ENCODE measurements around the gene ZBTB12.
"Not testable (repeated sequence)": the region's sequence is repeated elsewhere in the genome, so short reads cannot be mapped to it uniquely, and the experiment has no call there.

The ZBTB12 gene

GRCh38 chr6:31935021-31935420 lies 33.1 kb upstream of the ZBTB12 start:
- TF ChIP-seq CTCF (IDR thresholded peaks at IDR 0.05; ENCODE audit: low read depth, low read length, missing control alignments): no peak
- in situ Hi-C loops (cut with HindIII; ENCODE audit: low sequenced_read_pairs): no loop called here
- no peak overlapping the region for H3K4me3 ChIP-seq (ENCODE audit: low read depth, low read length)
- no peak for DNase-seq (ENCODE audit: low read depth)

- no peak for DNase-seq (ENCODE audit: low read depth)
- no peak for TF ChIP-seq CTCF (IDR thresholded peaks at IDR 0.05; ENCODE audit: low read depth, low read length, missing control alignments)
- no peak overlapping the region for H3K4me3 ChIP-seq (ENCODE audit: low read depth, low read length)
- in situ Hi-C loops (cut with HindIII; ENCODE audit: low sequenced_read_pairs): no loop called here
Observed at GRCh38 chr6:31933537-31933936, 31.7 kb upstream of the ZBTB12 start.

- DNase-seq (ENCODE audit: low read depth); in situ Hi-C loops (cut with HindIII; ENCODE audit: low sequenced_read_pairs); H3K4me3 ChIP-seq (ENCODE audit: low read depth, low read length): not testable (repeated sequence)
Observed at GRCh38 chr6:31932137-31932536, 30.3 kb upstream of the ZBTB12 start.

GRCh38 chr6:31930962-31931361 lies 29.1 kb upstream of the ZBTB12 start:
- no peak for DNase-seq (ENCODE audit: low read depth)
- no peak overlapping the region for H3K4me3 ChIP-seq (ENCODE audit: low read depth, low read length)
- in situ Hi-C loops (cut with HindIII; ENCODE audit: low sequenced_read_pairs): no loop called here
- no peak for TF ChIP-seq CTCF (IDR thresholded peaks at IDR 0.05; ENCODE audit: low read depth, low read length, missing control alignments)

GRCh38 chr6:31928672-31928939 lies 26.7 kb upstream of the ZBTB12 start:
- no peak for DNase-seq (ENCODE audit: low read depth)
- H3K4me3 ChIP-seq (ENCODE audit: low read depth, low read length): no peak overlapping the region
- in situ Hi-C loops (cut with HindIII; ENCODE audit: low sequenced_read_pairs): no loop called here

GRCh38 chr6:31927863-31928671 lies 26.2 kb upstream of the ZBTB12 start:
- in situ Hi-C loops (cut with HindIII; ENCODE audit: low sequenced_read_pairs): no loop called here
- no peak overlapping the region for H3K4me3 ChIP-seq (ENCODE audit: low read depth, low read length)
- no peak for TF ChIP-seq CTCF (IDR thresholded peaks at IDR 0.05; ENCODE audit: low read depth, low read length, missing control alignments)

More at GRCh38 chr6:31928672-31928939, 26.7 kb upstream of the ZBTB12 start:
- no peak for TF ChIP-seq CTCF (IDR thresholded peaks at IDR 0.05; ENCODE audit: low read depth, low read length, missing control alignments)

GRCh38 chr6:31927242-31927862 lies 25.5 kb upstream of the ZBTB12 start, which contains the start of gene C2:
Gene C2, plus strand, starts transcription at chr6:31927717. Its CDS starts 36 bp downstream, at chr6:31927753.
- no peak for TF ChIP-seq CTCF (IDR thresholded peaks at IDR 0.05; ENCODE audit: low read depth, low read length, missing control alignments)
- no peak within 1 kb of the TSS for H3K4me3 ChIP-seq (ENCODE audit: low read depth, low read length)
- no peak for DNase-seq (ENCODE audit: low read depth)
- in situ Hi-C loops (cut with HindIII; ENCODE audit: low sequenced_read_pairs): no loop called here

More at GRCh38 chr6:31927863-31928671, 26.2 kb upstream of the ZBTB12 start:
- DNase-seq (ENCODE audit: low read depth): no peak
